Progenitor cell of endocrine pancreas (in vitro differentiated cells): ENCODE measurements around the gene DNM3. TPM values are rescaled to one million over a fixed set of nuclear protein-coding genes. Genes with fewer than 3 reads are reported as not detected.

Experiments used
- DNase-seq: peaks from one replicate; pipeline ENCODE4 v3.0.0; 2021; ENCODE audit warnings: low spot score; ENCODE audit not compliant: unreplicated experiment
- H3K27ac Mint-ChIP-seq: 2 replicates; pipeline ENCODE4 v1.8.0; 2021; ENCODE audit warnings: mild to moderate bottlenecking, moderate library complexity, mixed read lengths
- H3K27me3 Mint-ChIP-seq: 2 replicates; pipeline ENCODE4 v1.8.0; 2021; ENCODE audit warnings: mixed read lengths
- H3K36me3 Mint-ChIP-seq: 2 replicates; pipeline ENCODE4 v1.8.0; 2022; ENCODE audit warnings: mixed read lengths; ENCODE audit not compliant: insufficient read depth
- H3K4me1 Mint-ChIP-seq: 2 replicates; pipeline ENCODE4 v1.8.0; 2021; ENCODE audit warnings: low read depth, mixed read lengths
- H3K4me3 Mint-ChIP-seq: 2 replicates; pipeline ENCODE4 v1.8.0; 2021; ENCODE audit warnings: low read depth, mild to moderate bottlenecking, moderate library complexity, mixed read lengths
- H3K9me3 Mint-ChIP-seq: 2 replicates; pipeline ENCODE4 v1.8.0; 2021; ENCODE audit warnings: low read depth, mixed read lengths
- CTCF ChIP-seq: fragments of 200-600 bp; sonication (generic); IDR thresholded peaks from one replicate; pipeline ENCODE4 v1.5.0; 2021; ENCODE audit warnings: antibody characterized with exemption, mild to moderate bottlenecking; ENCODE audit not compliant: unreplicated experiment
- total RNA-seq: library from RNA; stranded (reverse); gene quantifications from 2 replicates; pipeline ENCODE4 v1.2.1, GENCODE V29; 2021

DNM3 gene
- total RNA-seq, 1 donor from 2014 or later = 0.48 TPM

- no peak for TF ChIP-seq CTCF
- no peak overlapping the region for H3K27ac Mint-ChIP-seq
Observed at GRCh38 chr1:171817511-171818265, 23.6 kb upstream of the DNM3 start.

GRCh38 chr1:171819946-171820345 is 21.4 kb upstream of the DNM3 start:
- H3K4me3 Mint-ChIP-seq = no peak overlapping the region
- no peak for TF ChIP-seq CTCF
- peaks cover 2% of the 10 kb centered on the region for H3K9me3 Mint-ChIP-seq
- H3K27ac Mint-ChIP-seq = no peak overlapping the region
- no peak for DNase-seq
- H3K27me3 Mint-ChIP-seq = no peaks in the 10 kb centered on the region
- peaks cover under 1% of the 10 kb centered on the region for H3K36me3 Mint-ChIP-seq
- H3K4me1 Mint-ChIP-seq = no peaks in the 10 kb centered on the region

More at GRCh38 chr1:171817511-171818265, 23.6 kb upstream of the DNM3 start:
- H3K9me3 Mint-ChIP-seq = no peaks in the 10 kb centered on the region
- DNase-seq = no peak
- H3K4me1 Mint-ChIP-seq = no peaks in the 10 kb centered on the region
- H3K4me3 Mint-ChIP-seq = no peak overlapping the region
- H3K36me3 Mint-ChIP-seq = no peaks in the 10 kb centered on the region
- no peaks in the 10 kb centered on the region for H3K27me3 Mint-ChIP-seq

- no peak overlapping the region for H3K4me3 Mint-ChIP-seq
- no peaks in the 10 kb centered on the region for H3K27me3 Mint-ChIP-seq
- peaks cover 10% of the 10 kb centered on the region for H3K36me3 Mint-ChIP-seq
- no peak for TF ChIP-seq CTCF
- peaks cover 30% of the 10 kb centered on the region for H3K9me3 Mint-ChIP-seq
- no peak overlapping the region for H3K27ac Mint-ChIP-seq
- DNase-seq = no peak
- no peaks in the 10 kb centered on the region for H3K4me1 Mint-ChIP-seq
Observed at GRCh38 chr1:171826973-171827372, 14.3 kb upstream of the DNM3 start.

- no peaks in the 10 kb centered on the region for H3K4me1 Mint-ChIP-seq
- peaks cover 30% of the 10 kb centered on the region for H3K9me3 Mint-ChIP-seq
- DNase-seq = no peak
- H3K36me3 Mint-ChIP-seq = peaks cover 10% of the 10 kb centered on the region
- no peak overlapping the region for H3K27ac Mint-ChIP-seq
- H3K27me3 Mint-ChIP-seq = no peaks in the 10 kb centered on the region
- TF ChIP-seq CTCF = no peak
- no peak overlapping the region for H3K4me3 Mint-ChIP-seq
Observed at GRCh38 chr1:171828794-171829193, 12.5 kb upstream of the DNM3 start.

GRCh38 chr1:171833091-171833825 is 8.0 kb upstream of the DNM3 start:
- Mint-ChIP-seq H3K36me3 (no peaks in the 10 kb centered on the region), H3K27ac (no peak overlapping the region), H3K27me3 (peaks cover 5% of the 10 kb centered on the region), H3K4me1 (no peaks in the 10 kb centered on the region), H3K4me3 (no peak overlapping the region), H3K9me3 (peaks cover 6% of the 10 kb centered on the region)
- DNase-seq = no peak
- TF ChIP-seq CTCF = no peak
